K562 (cell line): ENCODE data around the gene SARS1. TPM values are rescaled to one million over a fixed set of nuclear protein-coding genes. Genes with fewer than 3 reads are reported as not detected.

ENCODE experiments used
- BDP1 ChIP-seq: IDR thresholded peaks from 3 replicates; pipeline ENCODE4 v1.6.1; 2011; ENCODE audit not compliant: insufficient read length, insufficient read depth
- CBX3 ChIP-seq, 2 experiments: IDR thresholded peaks; 1 replicate in 1 of 2; 2 replicates in 1 of 2; pipeline ENCODE4 v1.6.1; 2012; ENCODE audit warnings: inconsistent platforms in 2 of 2, low read length in 2 of 2, borderline replicate concordance in 1 of 2, control low read depth in 1 of 2
- HMG20A ChIP-seq: fragments of 450-650 bp; formaldehyde crosslinking; conservative IDR thresholded peaks from 2 replicates; pipeline ENCODE4 v1.4.0; 2020; ENCODE audit warnings: mild to moderate bottlenecking, mixed read lengths
- SMARCE1 ChIP-seq: fragments of 450-650 bp; IDR thresholded peaks from 2 replicates; pipeline ENCODE4 v1.7.1; 2016; ENCODE audit warnings: mild to moderate bottlenecking
- TFAM ChIP-seq: fragments of 250-450 bp; sonication (Bioruptor Pico); conservative IDR thresholded peaks from 2 replicates; pipeline ENCODE4 v1.5.0; 2021; ENCODE audit warnings: mild to moderate bottlenecking, moderate library complexity
- ZNF77 ChIP-seq: fragments of 250-450 bp; sonication (Bioruptor Pico); IDR thresholded peaks from 2 replicates; pipeline ENCODE4 v1.5.0; 2020
- polyA plus RNA-seq, 8 experiments: library from polyadenylated mRNA; depleted of rRNA in 4 of 8; stranded (reverse) in 5 of 8; unstranded in 3 of 8; fragments of >200 nt; fragmentation: Nextera tagmentation in 2 of 8; fragmentation: Illumina TruSeq in 1 of 8; extraction: Ambion mirVana in 2 of 8; extraction: Trizol in 1 of 8; gene quantifications; 2 replicates each; pipeline versions ENCODE4 v1.2.1 to v1.2.3, GENCODE V29; 2011 to 2014; ENCODE audit warnings: inconsistent platforms in 1 of 8, missing spikeins in 1 of 8
- total RNA-seq, 7 experiments: library from RNA; depleted of rRNA in 6 of 7; stranded (reverse); fragments of >200 nt in 6 of 7; fragmentation: Illumina TruSeq in 2 of 7; extraction: Trizol in 2 of 7; gene quantifications; 2 replicates each; pipeline versions ENCODE4 v1.2.1 to v1.2.3, GENCODE V29; 2011 to 2021; ENCODE audit warnings: low replicate concordance in 1 of 7
- TF ChIP-seq, protein P1 (sequence below): sonication (generic); formaldehyde crosslinking; IDR thresholded peaks from 2 replicates; pipeline ENCODE4 v1.4.0; 2020; ENCODE audit warnings: mild to moderate bottlenecking, missing genetic modification reagents
- TF ChIP-seq, protein P2 (sequence below): fragments of 450-650 bp; IDR thresholded peaks from 2 replicates; pipeline ENCODE4 v1.6.1; 2016; ENCODE audit warnings: low read depth
- TF ChIP-seq, protein P3 (sequence below): fragments of 450-650 bp; IDR thresholded peaks from 2 replicates; pipeline ENCODE4 v1.7.0; 2016; ENCODE audit warnings: borderline replicate concordance
- TF ChIP-seq, protein P4 (sequence below), 3 experiments: fragments of 200-800 bp in 1 of 3; sonication (Bioruptor generic) in 1 of 3; sonication (generic) in 1 of 3; formaldehyde crosslinking in 1 of 3; IDR thresholded peaks; 2 replicates each; pipeline versions ENCODE4 v1.6.1 to v1.8.0; 2016 to 2022; ENCODE audit warnings: mild to moderate bottlenecking in 2 of 3, missing compliant biosample characterization in 2 of 3, missing genetic modification characterization in 2 of 3, missing genetic modification reagents in 1 of 3
- TF ChIP-seq, protein P5 (sequence below): fragments of 450-650 bp; IDR thresholded peaks from 2 replicates; pipeline ENCODE4 v1.6.1; 2016; ENCODE audit warnings: missing biosample characterization, missing genetic modification characterization
- TF ChIP-seq, protein P6 (sequence below): fragments of 250-450 bp; sonication (Bioruptor Pico); IDR thresholded peaks from 2 replicates; pipeline ENCODE4 v1.8.0; 2022; ENCODE audit warnings: inconsistent platforms, mild to moderate bottlenecking, moderate library complexity, borderline replicate concordance

The SARS1 gene
- total and polyA plus RNA-seq, 9 of the 15 experiments (the other 6 are each of a cell fraction or from before 2014, with no cell fraction given): 221 to 623 (median 254) TPM

DNA sequence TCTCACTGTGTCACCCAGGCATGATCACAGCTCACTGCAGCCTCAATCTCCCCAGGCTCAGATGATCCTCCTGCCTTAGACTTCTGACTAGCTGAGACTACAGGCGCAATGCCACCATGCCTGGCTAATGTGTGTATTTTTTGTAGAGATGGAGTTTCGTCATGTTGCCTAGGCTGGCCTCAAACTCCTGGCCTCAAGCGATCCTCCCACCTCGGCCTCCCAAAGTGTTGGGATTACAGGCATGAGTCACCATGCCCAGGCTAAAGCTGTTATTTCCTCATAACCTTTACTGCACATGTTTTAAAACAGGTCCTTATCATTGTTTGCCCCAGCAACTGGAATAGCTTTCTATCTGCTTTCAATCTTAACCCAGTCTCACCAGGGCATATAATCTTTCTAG, 2.9 kb downstream of the SARS1 start (continued):
- TF ChIP-seq TFAM (CRISPR knock-in tag) (no peak), HMG20A (CRISPR knock-in tag) (no peak), SMARCE1 (peak; percentile 46), BDP1 (no peak), CBX3 (IDR thresholded peaks at IDR 0.05; ENCODE audit: borderline replicate concordance in 1 of 2, low read length in 2 of 2) (no peak; a peak in 1 of 3 replicates), ZNF77 (no peak)
- TF ChIP-seq, protein P1, sequence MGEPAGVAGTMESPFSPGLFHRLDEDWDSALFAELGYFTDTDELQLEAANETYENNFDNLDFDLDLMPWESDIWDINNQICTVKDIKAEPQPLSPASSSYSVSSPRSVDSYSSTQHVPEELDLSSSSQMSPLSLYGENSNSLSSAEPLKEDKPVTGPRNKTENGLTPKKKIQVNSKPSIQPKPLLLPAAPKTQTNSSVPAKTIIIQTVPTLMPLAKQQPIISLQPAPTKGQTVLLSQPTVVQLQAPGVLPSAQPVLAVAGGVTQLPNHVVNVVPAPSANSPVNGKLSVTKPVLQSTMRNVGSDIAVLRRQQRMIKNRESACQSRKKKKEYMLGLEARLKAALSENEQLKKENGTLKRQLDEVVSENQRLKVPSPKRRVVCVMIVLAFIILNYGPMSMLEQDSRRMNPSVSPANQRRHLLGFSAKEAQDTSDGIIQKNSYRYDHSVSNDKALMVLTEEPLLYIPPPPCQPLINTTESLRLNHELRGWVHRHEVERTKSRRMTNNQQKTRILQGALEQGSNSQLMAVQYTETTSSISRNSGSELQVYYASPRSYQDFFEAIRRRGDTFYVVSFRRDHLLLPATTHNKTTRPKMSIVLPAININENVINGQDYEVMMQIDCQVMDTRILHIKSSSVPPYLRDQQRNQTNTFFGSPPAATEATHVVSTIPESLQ (CRISPR knock-in tag): 0 out of 2 replicates have a peak, but pooled peaks have one; percentile 22
- TF ChIP-seq, protein P2, sequence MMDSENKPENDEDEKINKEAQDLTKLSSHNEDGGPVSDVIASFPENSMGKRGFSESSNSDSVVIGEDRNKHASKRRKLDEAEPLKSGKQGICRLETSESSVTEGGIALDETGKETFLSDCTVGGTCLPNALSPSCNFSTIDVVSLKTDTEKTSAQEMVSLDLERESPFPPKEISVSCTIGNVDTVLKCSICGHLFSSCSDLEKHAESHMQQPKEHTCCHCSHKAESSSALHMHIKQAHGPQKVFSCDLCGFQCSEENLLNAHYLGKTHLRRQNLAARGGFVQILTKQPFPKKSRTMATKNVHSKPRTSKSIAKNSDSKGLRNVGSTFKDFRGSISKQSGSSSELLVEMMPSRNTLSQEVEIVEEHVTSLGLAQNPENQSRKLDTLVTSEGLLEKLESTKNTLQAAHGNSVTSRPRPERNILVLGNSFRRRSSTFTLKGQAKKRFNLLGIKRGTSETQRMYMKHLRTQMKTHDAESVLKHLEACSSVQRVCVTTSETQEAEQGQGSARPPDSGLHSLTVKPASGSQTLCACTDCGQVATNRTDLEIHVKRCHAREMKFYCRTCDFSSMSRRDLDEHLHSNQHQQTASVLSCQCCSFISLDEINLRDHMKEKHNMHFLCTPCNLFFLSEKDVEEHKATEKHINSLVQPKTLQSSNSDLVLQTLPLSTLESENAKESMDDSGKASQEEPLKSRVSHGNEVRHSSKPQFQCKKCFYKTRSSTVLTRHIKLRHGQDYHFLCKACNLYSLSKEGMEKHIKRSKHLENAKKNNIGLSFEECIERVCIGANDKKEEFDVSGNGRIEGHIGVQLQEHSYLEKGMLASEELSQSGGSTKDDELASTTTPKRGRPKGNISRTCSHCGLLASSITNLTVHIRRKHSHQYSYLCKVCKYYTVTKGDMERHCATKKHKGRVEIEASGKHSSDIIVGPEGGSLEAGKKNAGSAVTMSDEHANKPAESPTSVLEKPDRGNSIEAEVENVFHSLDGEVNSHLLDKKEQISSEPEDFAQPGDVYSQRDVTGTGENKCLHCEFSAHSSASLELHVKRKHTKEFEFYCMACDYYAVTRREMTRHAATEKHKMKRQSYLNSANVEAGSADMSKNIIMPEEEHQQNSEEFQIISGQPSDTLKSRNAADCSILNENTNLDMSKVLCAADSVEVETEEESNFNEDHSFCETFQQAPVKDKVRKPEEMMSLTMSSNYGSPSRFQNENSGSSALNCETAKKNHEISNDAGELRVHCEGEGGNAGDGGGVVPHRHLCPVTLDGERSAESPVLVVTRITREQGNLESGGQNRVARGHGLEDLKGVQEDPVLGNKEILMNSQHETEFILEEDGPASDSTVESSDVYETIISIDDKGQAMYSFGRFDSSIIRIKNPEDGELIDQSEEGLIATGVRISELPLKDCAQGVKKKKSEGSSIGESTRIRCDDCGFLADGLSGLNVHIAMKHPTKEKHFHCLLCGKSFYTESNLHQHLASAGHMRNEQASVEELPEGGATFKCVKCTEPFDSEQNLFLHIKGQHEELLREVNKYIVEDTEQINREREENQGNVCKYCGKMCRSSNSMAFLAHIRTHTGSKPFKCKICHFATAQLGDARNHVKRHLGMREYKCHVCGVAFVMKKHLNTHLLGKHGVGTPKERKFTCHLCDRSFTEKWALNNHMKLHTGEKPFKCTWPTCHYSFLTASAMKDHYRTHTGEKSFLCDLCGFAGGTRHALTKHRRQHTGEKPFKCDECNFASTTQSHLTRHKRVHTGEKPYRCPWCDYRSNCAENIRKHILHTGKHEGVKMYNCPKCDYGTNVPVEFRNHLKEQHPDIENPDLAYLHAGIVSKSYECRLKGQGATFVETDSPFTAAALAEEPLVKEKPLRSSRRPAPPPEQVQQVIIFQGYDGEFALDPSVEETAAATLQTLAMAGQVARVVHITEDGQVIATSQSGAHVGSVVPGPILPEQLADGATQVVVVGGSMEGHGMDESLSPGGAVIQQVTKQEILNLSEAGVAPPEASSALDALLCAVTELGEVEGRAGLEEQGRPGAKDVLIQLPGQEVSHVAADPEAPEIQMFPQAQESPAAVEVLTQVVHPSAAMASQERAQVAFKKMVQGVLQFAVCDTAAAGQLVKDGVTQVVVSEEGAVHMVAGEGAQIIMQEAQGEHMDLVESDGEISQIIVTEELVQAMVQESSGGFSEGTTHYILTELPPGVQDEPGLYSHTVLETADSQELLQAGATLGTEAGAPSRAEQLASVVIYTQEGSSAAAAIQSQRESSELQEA: no peak
- TF ChIP-seq, protein P3, sequence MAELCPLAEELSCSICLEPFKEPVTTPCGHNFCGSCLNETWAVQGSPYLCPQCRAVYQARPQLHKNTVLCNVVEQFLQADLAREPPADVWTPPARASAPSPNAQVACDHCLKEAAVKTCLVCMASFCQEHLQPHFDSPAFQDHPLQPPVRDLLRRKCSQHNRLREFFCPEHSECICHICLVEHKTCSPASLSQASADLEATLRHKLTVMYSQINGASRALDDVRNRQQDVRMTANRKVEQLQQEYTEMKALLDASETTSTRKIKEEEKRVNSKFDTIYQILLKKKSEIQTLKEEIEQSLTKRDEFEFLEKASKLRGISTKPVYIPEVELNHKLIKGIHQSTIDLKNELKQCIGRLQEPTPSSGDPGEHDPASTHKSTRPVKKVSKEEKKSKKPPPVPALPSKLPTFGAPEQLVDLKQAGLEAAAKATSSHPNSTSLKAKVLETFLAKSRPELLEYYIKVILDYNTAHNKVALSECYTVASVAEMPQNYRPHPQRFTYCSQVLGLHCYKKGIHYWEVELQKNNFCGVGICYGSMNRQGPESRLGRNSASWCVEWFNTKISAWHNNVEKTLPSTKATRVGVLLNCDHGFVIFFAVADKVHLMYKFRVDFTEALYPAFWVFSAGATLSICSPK: no peak
- TF ChIP-seq, protein P4, sequence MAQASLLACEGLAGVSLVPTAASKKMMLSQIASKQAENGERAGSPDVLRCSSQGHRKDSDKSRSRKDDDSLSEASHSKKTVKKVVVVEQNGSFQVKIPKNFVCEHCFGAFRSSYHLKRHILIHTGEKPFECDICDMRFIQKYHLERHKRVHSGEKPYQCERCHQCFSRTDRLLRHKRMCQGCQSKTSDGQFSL (CRISPR knock-in tag; IDR thresholded peaks at IDR 0.05): no peak
- TF ChIP-seq, protein P4 (tag; IDR thresholded peaks at IDR 0.05): no peak
- TF ChIP-seq, protein P5, sequence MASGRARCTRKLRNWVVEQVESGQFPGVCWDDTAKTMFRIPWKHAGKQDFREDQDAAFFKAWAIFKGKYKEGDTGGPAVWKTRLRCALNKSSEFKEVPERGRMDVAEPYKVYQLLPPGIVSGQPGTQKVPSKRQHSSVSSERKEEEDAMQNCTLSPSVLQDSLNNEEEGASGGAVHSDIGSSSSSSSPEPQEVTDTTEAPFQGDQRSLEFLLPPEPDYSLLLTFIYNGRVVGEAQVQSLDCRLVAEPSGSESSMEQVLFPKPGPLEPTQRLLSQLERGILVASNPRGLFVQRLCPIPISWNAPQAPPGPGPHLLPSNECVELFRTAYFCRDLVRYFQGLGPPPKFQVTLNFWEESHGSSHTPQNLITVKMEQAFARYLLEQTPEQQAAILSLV (tag): no peak
- TF ChIP-seq, protein P6, sequence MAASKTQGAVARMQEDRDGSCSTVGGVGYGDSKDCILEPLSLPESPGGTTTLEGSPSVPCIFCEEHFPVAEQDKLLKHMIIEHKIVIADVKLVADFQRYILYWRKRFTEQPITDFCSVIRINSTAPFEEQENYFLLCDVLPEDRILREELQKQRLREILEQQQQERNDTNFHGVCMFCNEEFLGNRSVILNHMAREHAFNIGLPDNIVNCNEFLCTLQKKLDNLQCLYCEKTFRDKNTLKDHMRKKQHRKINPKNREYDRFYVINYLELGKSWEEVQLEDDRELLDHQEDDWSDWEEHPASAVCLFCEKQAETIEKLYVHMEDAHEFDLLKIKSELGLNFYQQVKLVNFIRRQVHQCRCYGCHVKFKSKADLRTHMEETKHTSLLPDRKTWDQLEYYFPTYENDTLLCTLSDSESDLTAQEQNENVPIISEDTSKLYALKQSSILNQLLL: no peak
